ENCODE results near the gene UBN1. TPM values are rescaled to one million over a fixed set of nuclear protein-coding genes. Genes with fewer than 3 reads are reported as not detected.

UBN1 gene
- total RNA-seq, 4 donors from 2014 or later = 21.0 to 48.2 (median 41.1) TPM

DNA sequence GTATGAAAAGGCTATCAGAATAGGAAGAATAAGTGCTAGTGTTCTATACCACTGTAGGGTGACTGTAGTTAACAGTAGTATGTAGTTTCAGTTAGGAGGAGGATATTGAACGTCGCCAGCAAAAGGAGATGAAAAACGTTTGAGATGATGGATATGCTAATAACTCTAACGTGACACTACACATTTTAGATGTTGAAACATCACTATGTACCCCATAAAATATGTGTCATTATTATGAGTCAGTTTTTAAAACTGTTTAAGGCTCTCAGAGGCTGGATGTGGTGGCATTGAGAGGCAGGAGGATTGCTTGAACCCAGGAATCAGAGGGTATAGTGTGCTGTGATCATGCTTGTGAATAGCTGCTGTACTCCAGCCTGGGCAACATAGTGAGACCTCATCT lies 31.8 kb downstream of the UBN1 start:
- whole genome bisulfite sequencing = 76% methylated on average over 4 of the region's 4 CpGs
- no peak for DNase-seq (ENCODE audit: extremely low spot score)
- Histone ChIP-seq H3K27ac (replicated peaks in 1 of 4) (no peak overlapping the region), H3K4me1 (peaks cover 11 to 17% (median 14%) of the 10 kb centered on the region in 4 donors), H3K27me3 (no peaks in the 10 kb centered on the region), H3K4me3 (no peak overlapping the region), H3K36me3 (peaks cover 91 to 100% (median 99%) of the 10 kb centered on the region in 4 donors), H3K9me3 (no peaks in the 10 kb centered on the region)
- TF ChIP-seq POLR2AphosphoS5 (IDR thresholded peaks at IDR 0.05) (no peak), POLR2A (IDR thresholded peaks at IDR 0.05; ENCODE audit: low read depth) (no peak), EP300 (IDR thresholded peaks at IDR 0.05) (no peak)
- TF ChIP-seq, protein P1, sequence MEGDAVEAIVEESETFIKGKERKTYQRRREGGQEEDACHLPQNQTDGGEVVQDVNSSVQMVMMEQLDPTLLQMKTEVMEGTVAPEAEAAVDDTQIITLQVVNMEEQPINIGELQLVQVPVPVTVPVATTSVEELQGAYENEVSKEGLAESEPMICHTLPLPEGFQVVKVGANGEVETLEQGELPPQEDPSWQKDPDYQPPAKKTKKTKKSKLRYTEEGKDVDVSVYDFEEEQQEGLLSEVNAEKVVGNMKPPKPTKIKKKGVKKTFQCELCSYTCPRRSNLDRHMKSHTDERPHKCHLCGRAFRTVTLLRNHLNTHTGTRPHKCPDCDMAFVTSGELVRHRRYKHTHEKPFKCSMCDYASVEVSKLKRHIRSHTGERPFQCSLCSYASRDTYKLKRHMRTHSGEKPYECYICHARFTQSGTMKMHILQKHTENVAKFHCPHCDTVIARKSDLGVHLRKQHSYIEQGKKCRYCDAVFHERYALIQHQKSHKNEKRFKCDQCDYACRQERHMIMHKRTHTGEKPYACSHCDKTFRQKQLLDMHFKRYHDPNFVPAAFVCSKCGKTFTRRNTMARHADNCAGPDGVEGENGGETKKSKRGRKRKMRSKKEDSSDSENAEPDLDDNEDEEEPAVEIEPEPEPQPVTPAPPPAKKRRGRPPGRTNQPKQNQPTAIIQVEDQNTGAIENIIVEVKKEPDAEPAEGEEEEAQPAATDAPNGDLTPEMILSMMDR (IDR thresholded peaks at IDR 0.05) = no peak
- intact Hi-C loops (cut with DNase I) = no loop called here

DNA sequence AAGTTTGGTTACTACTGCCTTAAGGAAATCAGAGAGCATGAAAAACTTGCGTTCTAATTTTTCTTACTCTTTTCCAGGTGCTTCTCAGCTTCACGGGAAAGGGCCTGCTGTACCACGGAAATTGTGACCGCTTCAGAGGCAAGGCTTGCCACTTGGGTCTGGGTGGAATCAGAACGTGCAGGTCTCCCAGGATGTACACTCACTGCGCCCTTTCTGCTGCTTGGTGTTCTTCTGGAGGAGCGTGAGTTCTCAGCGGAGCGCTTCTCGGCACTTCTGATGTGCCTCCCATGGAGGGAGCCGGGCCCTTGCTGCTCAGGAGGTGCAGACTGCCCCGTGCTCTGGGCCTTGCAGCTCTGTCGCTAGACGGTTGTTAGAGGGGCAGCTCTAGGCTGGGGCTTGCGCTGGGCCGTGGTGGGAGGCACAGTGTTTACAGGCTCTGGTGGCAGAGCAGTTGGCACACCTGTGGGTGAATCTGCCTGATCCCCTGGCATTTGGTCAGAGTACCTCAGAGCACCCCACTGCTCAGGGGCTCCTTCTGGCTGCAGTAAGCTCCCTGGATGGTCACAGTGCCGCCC lies 32.8 kb downstream of the UBN1 start:
- DNase-seq (ENCODE audit: extremely low spot score) = no peak
- Histone ChIP-seq H3K27ac (replicated peaks in 1 of 4) (no peak overlapping the region), H3K4me3 (no peak overlapping the region), H3K4me1 (peaks cover 11 to 17% (median 14%) of the 10 kb centered on the region in 4 donors), H3K27me3 (no peaks in the 10 kb centered on the region), H3K9me3 (no peaks in the 10 kb centered on the region), H3K36me3 (peaks cover 91 to 100% (median 99%) of the 10 kb centered on the region in 4 donors)
- TF ChIP-seq, protein P1 (IDR thresholded peaks at IDR 0.05) = no peak
- TF ChIP-seq POLR2AphosphoS5 (IDR thresholded peaks at IDR 0.05) (no peak), EP300 (IDR thresholded peaks at IDR 0.05) (no peak), POLR2A (IDR thresholded peaks at IDR 0.05; ENCODE audit: low read depth) (no peak)
- WGBS = 75% methylated on average over 6 of the region's 17 CpGs
- intact Hi-C loops (cut with DNase I) = no loop called here

- H3K9me3 ChIP-seq = no peaks in the 10 kb centered on the region
- H3K27me3 ChIP-seq = no peaks in the 10 kb centered on the region
- H3K27ac ChIP-seq (replicated peaks in 1 of 4) = peak overlapping the region in 1 of 4 donors; percentile 26
- H3K36me3 ChIP-seq = peaks cover 92 to 100% (median 99%) of the 10 kb centered on the region in 4 donors
- H3K4me1 ChIP-seq = peaks cover 11 to 17% (median 14%) of the 10 kb centered on the region in 4 donors
- TF ChIP-seq POLR2A (IDR thresholded peaks at IDR 0.05; ENCODE audit: low read depth) (no peak), EP300 (IDR thresholded peaks at IDR 0.05) (no peak), POLR2AphosphoS5 (IDR thresholded peaks at IDR 0.05) (no peak)
- TF ChIP-seq, protein P1 (IDR thresholded peaks at IDR 0.05) = no peak
- intact Hi-C loops (cut with DNase I) = no loop called here
- no peak overlapping the region for H3K4me3 ChIP-seq
- 69% methylated on average over 14 of the region's 14 CpGs for WGBS
- DNase-seq (ENCODE audit: extremely low spot score) = no peak
Measured at GRCh38 chr16:4882000-4882632, 34.8 kb downstream of the UBN1 start.

- Histone ChIP-seq H3K27me3 (no peaks in the 10 kb centered on the region), H3K4me3 (no peak overlapping the region), H3K27ac (replicated peaks in 1 of 4) (peak overlapping the region in 1 of 4 donors; percentile 20), H3K4me1 (peaks cover 11 to 17% (median 14%) of the 10 kb centered on the region in 4 donors), H3K36me3 (peaks cover 93 to 100% (median 99%) of the 10 kb centered on the region in 4 donors), H3K9me3 (no peaks in the 10 kb centered on the region)
- TF ChIP-seq POLR2A (IDR thresholded peaks at IDR 0.05; ENCODE audit: low read depth) = no peak
- TF ChIP-seq EP300 (IDR thresholded peaks at IDR 0.05) = no peak
- no peak for TF ChIP-seq POLR2AphosphoS5 (IDR thresholded peaks at IDR 0.05)
- TF ChIP-seq, protein P1 (IDR thresholded peaks at IDR 0.05) = no peak
- DNase-seq (ENCODE audit: extremely low spot score) = no peak
- WGBS = 62% methylated on average over 10 of the region's 11 CpGs
- intact Hi-C loops (cut with DNase I) = no loop called here
Measured at GRCh38 chr16:4882633-4883285, 35.5 kb downstream of the UBN1 start.

Measured in esophagus muscularis mucosa (tissue), 4 donors.